ENCODE measurements around the gene C4orf46. TPM values are rescaled to one million over a fixed set of nuclear protein-coding genes. Genes with fewer than 3 reads are reported as not detected.

Gene C4orf46
- polyA plus RNA-seq, 1 of the 3 experiments (the other 2 are of a cell fraction), result 7.0 TPM

DNA sequence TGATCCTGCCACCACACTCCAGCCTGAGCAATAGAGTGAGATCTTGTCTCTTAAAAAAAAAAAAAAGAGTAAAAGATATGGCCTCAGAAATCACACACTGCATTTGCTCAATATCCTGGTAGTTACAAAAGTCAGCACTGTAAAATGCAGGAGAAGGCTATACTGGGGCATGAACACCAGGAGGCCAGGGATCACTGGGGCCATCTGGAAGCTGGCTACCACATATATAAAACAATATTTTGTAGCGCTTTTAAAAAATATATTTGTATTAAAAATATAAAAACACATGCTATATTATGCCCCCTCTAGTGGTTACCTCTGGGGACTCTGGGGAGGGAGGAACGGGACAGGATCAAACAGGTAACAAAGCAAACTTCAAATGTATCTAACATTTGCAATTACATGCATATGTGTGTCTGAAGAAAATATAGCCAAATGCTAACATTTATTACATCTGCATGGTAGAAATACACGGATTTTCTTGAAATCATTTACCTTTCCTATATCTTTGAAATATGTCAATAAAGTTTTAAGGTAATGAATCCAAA lies 4.0 kb downstream of the C4orf46 start:
- DNase-seq, result peak; percentile 74
- POLR2A ChIA-PET, result no interaction called here
- whole genome bisulfite sequencing (ENCODE audit: low lambda C conversion rate), result 39% methylated on average over 3 of the region's 3 CpGs

DNA sequence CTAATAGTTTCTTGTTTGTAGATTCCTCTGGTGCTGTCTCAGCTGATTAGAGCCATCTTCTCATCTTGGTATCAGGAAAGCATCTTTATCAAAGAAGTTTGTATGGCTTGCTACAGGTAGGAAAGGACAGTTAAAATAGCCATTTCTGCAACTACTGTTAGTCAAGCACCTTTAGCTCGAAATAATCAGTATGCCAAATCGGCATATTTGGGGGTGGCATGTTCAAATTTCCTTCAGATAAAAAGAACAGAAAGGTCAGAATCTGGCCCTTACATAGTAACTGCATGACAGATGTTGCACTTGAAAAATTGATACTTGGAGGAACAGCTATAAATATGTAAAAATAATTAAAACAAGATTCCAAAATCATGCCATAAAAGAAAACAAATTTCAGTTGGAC lies 4.8 kb downstream of the C4orf46 start:
- H3K79me2 ChIP-seq (ENCODE audit: insufficient read depth), result peaks cover 53% of the 10 kb centered on the region
- H2AFZ ChIP-seq (ENCODE audit: low read depth), result no peak overlapping the region
- peaks cover 7 to 16% of the 10 kb centered on the region in 2 experiments; a peak in 3 of 4 replicates for H3K4me1 ChIP-seq (ENCODE audit: control insufficient read depth in 1 of 2, insufficient read depth in 2 of 2, low read depth in 1 of 2, low read length in 1 of 2)
- peaks cover 23% of the 10 kb centered on the region for H3F3A ChIP-seq (replicated peaks; ENCODE audit: insufficient read depth)
- H3K36me3 ChIP-seq (replicated peaks in 1 of 2; ENCODE audit: control insufficient read depth in 1 of 2, insufficient read depth in 2 of 2, low read length in 1 of 2), result peaks cover 14 to 16% of the 10 kb centered on the region in 2 experiments
- peaks cover 17% of the 10 kb centered on the region; the same call in 1 of the 2 replicates for H4K20me1 ChIP-seq (ENCODE audit: insufficient read depth)
- H3K4me3 ChIP-seq (ENCODE audit: low read depth in 2 of 2, low read length in 1 of 2), result no peak overlapping the region
- POLR2A ChIA-PET, result no interaction called here
- H3K4me2 ChIP-seq, result no peak overlapping the region
- H3K27me3 ChIP-seq (ENCODE audit: insufficient read depth), result no peaks in the 10 kb centered on the region
- WGBS (ENCODE audit: low lambda C conversion rate), result 96% methylated on average over 2 of the region's 2 CpGs
- no peak overlapping the region for H3K9ac ChIP-seq
- no peak overlapping the region for H3K27ac ChIP-seq (ENCODE audit: low read depth in 2 of 2, low read length in 1 of 2)
- no peaks in the 10 kb centered on the region for H3K9me2 ChIP-seq
- no peak for TF ChIP-seq YY1 (IDR thresholded peaks at IDR 0.05; ENCODE audit: low read depth)
- CTCF ChIA-PET, result interaction anchor here (1.1 to 3.8 kb wide), 3 partner anchors 11 to 412 kb away, joined by 3 to 19 read pairs (median 3); no protein-coding TSS in a partner anchor
- H3K9me3 ChIP-seq, result no peaks in the 10 kb centered on the region
- DNase-seq, result no peak

More for the DNA sequence above, 4.0 kb downstream of the C4orf46 start:
- Histone ChIP-seq H3K27ac (ENCODE audit: low read depth in 2 of 2, low read length in 1 of 2) (no peak overlapping the region; a peak in 1 of 4 replicates), H3K9ac (no peak overlapping the region), H3K36me3 (replicated peaks in 1 of 2; ENCODE audit: control insufficient read depth in 1 of 2, insufficient read depth in 2 of 2, low read length in 1 of 2) (peaks cover 14 to 16% of the 10 kb centered on the region in 2 experiments), H3K9me3 (no peaks in the 10 kb centered on the region), H3K9me2 (no peaks in the 10 kb centered on the region), H3F3A (replicated peaks; ENCODE audit: insufficient read depth) (peaks cover 23% of the 10 kb centered on the region), H3K4me1 (ENCODE audit: control insufficient read depth in 1 of 2, insufficient read depth in 2 of 2, low read depth in 1 of 2, low read length in 1 of 2) (peaks cover 8 to 16% of the 10 kb centered on the region in 2 experiments; a peak in 3 of 4 replicates), H3K79me2 (ENCODE audit: insufficient read depth) (peaks cover 53% of the 10 kb centered on the region), H3K4me3 (ENCODE audit: low read depth in 2 of 2, low read length in 1 of 2) (peak overlapping the region in 1 of 2 experiments; percentile 43; a peak in 1 of 4 replicates), H4K20me1 (ENCODE audit: insufficient read depth) (peaks cover 17% of the 10 kb centered on the region; the same call in 1 of the 2 replicates), H3K4me2 (no peak overlapping the region), H3K27me3 (ENCODE audit: insufficient read depth) (no peaks in the 10 kb centered on the region), H2AFZ (ENCODE audit: low read depth) (no peak overlapping the region; the same call in 1 of the 2 replicates)
- TF ChIP-seq, protein P1, sequence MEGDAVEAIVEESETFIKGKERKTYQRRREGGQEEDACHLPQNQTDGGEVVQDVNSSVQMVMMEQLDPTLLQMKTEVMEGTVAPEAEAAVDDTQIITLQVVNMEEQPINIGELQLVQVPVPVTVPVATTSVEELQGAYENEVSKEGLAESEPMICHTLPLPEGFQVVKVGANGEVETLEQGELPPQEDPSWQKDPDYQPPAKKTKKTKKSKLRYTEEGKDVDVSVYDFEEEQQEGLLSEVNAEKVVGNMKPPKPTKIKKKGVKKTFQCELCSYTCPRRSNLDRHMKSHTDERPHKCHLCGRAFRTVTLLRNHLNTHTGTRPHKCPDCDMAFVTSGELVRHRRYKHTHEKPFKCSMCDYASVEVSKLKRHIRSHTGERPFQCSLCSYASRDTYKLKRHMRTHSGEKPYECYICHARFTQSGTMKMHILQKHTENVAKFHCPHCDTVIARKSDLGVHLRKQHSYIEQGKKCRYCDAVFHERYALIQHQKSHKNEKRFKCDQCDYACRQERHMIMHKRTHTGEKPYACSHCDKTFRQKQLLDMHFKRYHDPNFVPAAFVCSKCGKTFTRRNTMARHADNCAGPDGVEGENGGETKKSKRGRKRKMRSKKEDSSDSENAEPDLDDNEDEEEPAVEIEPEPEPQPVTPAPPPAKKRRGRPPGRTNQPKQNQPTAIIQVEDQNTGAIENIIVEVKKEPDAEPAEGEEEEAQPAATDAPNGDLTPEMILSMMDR (IDR thresholded peaks at IDR 0.05), result peak; percentile 71
- TF ChIP-seq TCF12 (IDR thresholded peaks at IDR 0.05) (no peak), SMC3 (IDR thresholded peaks at IDR 0.05; ENCODE audit: low read depth, low read length) (peak; percentile 44), TAF1 (IDR thresholded peaks at IDR 0.05; ENCODE audit: borderline replicate concordance, low read depth, low read length) (no peak), RAD21 (IDR thresholded peaks at IDR 0.05; ENCODE audit: low read length) (peak; percentile 53)
- CTCF ChIA-PET, result interaction anchor here (0.9 to 3.8 kb wide), 5 partner anchors 11 to 413 kb away, joined by 3 to 19 read pairs (median 3); no protein-coding TSS in a partner anchor

DNA sequence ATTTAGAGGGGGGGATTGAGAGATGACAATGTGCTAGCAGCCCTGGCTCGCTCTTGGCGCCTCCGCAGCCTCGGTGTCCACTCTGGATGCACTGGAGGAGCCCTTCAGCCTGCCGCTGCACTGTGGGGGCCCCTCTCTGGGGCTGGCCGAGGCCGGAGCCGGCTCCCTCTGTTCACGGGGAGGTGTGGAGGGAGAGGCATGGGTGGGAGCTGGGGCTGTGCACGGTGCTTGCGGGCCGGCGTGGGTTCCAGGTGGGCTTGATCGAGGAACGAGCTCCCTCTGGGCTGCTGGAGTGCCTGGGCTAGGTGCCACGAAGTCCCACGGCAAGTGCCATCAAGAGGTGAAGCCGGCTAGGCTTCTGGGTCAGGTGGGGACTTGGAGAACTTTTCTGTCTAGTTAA lies 6.9 kb downstream of the C4orf46 start:
- CTCF ChIA-PET, result no interaction called here
- WGBS (ENCODE audit: low lambda C conversion rate), result 99% methylated on average over 10 of the region's 18 CpGs
- TF ChIP-seq, protein P2, sequence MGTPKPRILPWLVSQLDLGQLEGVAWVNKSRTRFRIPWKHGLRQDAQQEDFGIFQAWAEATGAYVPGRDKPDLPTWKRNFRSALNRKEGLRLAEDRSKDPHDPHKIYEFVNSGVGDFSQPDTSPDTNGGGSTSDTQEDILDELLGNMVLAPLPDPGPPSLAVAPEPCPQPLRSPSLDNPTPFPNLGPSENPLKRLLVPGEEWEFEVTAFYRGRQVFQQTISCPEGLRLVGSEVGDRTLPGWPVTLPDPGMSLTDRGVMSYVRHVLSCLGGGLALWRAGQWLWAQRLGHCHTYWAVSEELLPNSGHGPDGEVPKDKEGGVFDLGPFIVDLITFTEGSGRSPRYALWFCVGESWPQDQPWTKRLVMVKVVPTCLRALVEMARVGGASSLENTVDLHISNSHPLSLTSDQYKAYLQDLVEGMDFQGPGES (IDR thresholded peaks at IDR 0.05; ENCODE audit: low read depth, low read length), result no peak
- TF ChIP-seq, protein P3, sequence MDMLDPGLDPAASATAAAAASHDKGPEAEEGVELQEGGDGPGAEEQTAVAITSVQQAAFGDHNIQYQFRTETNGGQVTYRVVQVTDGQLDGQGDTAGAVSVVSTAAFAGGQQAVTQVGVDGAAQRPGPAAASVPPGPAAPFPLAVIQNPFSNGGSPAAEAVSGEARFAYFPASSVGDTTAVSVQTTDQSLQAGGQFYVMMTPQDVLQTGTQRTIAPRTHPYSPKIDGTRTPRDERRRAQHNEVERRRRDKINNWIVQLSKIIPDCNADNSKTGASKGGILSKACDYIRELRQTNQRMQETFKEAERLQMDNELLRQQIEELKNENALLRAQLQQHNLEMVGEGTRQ (IDR thresholded peaks at IDR 0.05; ENCODE audit: borderline replicate concordance, low read depth, low read length), result no peak
- no peak for TF ChIP-seq SMC3 (IDR thresholded peaks at IDR 0.05; ENCODE audit: low read depth, low read length)
- no peak for TF ChIP-seq GATA2 (CRISPR knock-in tag; IDR thresholded peaks at IDR 0.05)
- no peak for TF ChIP-seq CHD2 (IDR thresholded peaks at IDR 0.05; ENCODE audit: low read length, partially characterized antibody)
- no peak for TF ChIP-seq TEAD4 (IDR thresholded peaks at IDR 0.05; ENCODE audit: borderline replicate concordance, insufficient read depth)
- TF ChIP-seq NRF1 (IDR thresholded peaks at IDR 0.05; ENCODE audit: low read depth, low read length), result no peak
- no peak for TF ChIP-seq POLR2AphosphoS5 (IDR thresholded peaks at IDR 0.05; ENCODE audit: low read depth, low read length)
- TF ChIP-seq, protein P4, sequence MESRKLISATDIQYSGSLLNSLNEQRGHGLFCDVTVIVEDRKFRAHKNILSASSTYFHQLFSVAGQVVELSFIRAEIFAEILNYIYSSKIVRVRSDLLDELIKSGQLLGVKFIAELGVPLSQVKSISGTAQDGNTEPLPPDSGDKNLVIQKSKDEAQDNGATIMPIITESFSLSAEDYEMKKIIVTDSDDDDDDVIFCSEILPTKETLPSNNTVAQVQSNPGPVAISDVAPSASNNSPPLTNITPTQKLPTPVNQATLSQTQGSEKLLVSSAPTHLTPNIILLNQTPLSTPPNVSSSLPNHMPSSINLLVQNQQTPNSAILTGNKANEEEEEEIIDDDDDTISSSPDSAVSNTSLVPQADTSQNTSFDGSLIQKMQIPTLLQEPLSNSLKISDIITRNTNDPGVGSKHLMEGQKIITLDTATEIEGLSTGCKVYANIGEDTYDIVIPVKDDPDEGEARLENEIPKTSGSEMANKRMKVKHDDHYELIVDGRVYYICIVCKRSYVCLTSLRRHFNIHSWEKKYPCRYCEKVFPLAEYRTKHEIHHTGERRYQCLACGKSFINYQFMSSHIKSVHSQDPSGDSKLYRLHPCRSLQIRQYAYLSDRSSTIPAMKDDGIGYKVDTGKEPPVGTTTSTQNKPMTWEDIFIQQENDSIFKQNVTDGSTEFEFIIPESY (IDR thresholded peaks at IDR 0.05; ENCODE audit: borderline replicate concordance, low read depth), result no peak

More for the DNA sequence above, 6.9 kb downstream of the C4orf46 start:
- POLR2A ChIA-PET, result no interaction called here
- Histone ChIP-seq H4K20me1 (ENCODE audit: insufficient read depth) (peaks cover 12% of the 10 kb centered on the region; the same call in 1 of the 2 replicates), H3K4me1 (ENCODE audit: control insufficient read depth in 1 of 2, insufficient read depth in 2 of 2, low read depth in 1 of 2, low read length in 1 of 2) (peaks cover 0 to 11% of the 10 kb centered on the region in 2 experiments; a peak in 3 of 4 replicates), H3K79me2 (ENCODE audit: insufficient read depth) (peaks cover 36% of the 10 kb centered on the region), H3F3A (replicated peaks; ENCODE audit: insufficient read depth) (peaks cover 12% of the 10 kb centered on the region), H2AFZ (ENCODE audit: low read depth) (no peak overlapping the region), H3K4me2 (no peak overlapping the region), H3K9ac (no peak overlapping the region), H3K27ac (ENCODE audit: low read depth in 2 of 2, low read length in 1 of 2) (no peak overlapping the region), H3K9me2 (no peaks in the 10 kb centered on the region), H3K36me3 (replicated peaks in 1 of 2; ENCODE audit: control insufficient read depth in 1 of 2, insufficient read depth in 2 of 2, low read length in 1 of 2) (peaks cover 14 to 16% of the 10 kb centered on the region in 2 experiments), H3K27me3 (ENCODE audit: insufficient read depth) (no peaks in the 10 kb centered on the region), H3K4me3 (ENCODE audit: low read depth in 2 of 2, low read length in 1 of 2) (no peak overlapping the region), H3K9me3 (no peaks in the 10 kb centered on the region)
- no peak for DNase-seq

Data from SK-N-SH (cell line).